ENCODE data around the gene NPLOC4.

The NPLOC4 gene

GRCh38 chr17:81528651-81529436 lies 108.1 kb downstream of the NPLOC4 start:
- H3K36me3 Mint-ChIP-seq (ENCODE audit: low read depth), result no peaks in the 10 kb centered on the region
- no peak for TF ChIP-seq CTCF (IDR thresholded peaks at IDR 0.05)
- peaks cover 19% of the 10 kb centered on the region for H3K4me1 Mint-ChIP-seq
- peaks cover 4% of the 10 kb centered on the region for H3K9me3 Mint-ChIP-seq
- no peak for DNase-seq
- no peaks in the 10 kb centered on the region for H3K27me3 Mint-ChIP-seq (ENCODE audit: low read depth, poor library complexity)
- no peak overlapping the region for H3K27ac Mint-ChIP-seq
- H3K4me3 Mint-ChIP-seq, result no peak overlapping the region

- Mint-ChIP-seq H3K4me1 (peaks cover 24% of the 10 kb centered on the region), H3K36me3 (ENCODE audit: low read depth) (no peaks in the 10 kb centered on the region), H3K27me3 (ENCODE audit: low read depth, poor library complexity) (no peaks in the 10 kb centered on the region), H3K27ac (no peak overlapping the region), H3K4me3 (no peak overlapping the region), H3K9me3 (peaks cover 3% of the 10 kb centered on the region)
- TF ChIP-seq CTCF (IDR thresholded peaks at IDR 0.05), result no peak
- DNase-seq, result no peak
These were observed 108.6 kb downstream of the NPLOC4 start for GRCh38 chr17:81528384-81528650.

- Mint-ChIP-seq H3K27ac (no peak within 1 kb of the TSS), H3K4me1 (peaks cover 30% of the 10 kb centered on the region), H3K4me3 (no peak within 1 kb of the TSS), H3K27me3 (ENCODE audit: low read depth, poor library complexity) (peaks cover 2% of the 10 kb centered on the region), H3K36me3 (ENCODE audit: low read depth) (no peaks in the 10 kb centered on the region), H3K9me3 (no peaks in the 10 kb centered on the region)
- TF ChIP-seq CTCF (IDR thresholded peaks at IDR 0.05), result no peak
- peak; percentile 58 for DNase-seq
These were observed 109.1 kb downstream of the NPLOC4 start, which contains the start of gene FSCN2 for GRCh38 chr17:81527591-81528383. FSCN2 (plus strand) TSS chr17:81528377; CDS start chr17:81528532, 155 bp downstream.

GRCh38 chr17:81526662-81527571 lies 110.0 kb downstream of the NPLOC4 start:
- DNase-seq, result no peak
- peaks cover 36% of the 10 kb centered on the region for H3K4me1 Mint-ChIP-seq
- H3K4me3 Mint-ChIP-seq, result no peak overlapping the region
- TF ChIP-seq CTCF (IDR thresholded peaks at IDR 0.05), result no peak
- no peaks in the 10 kb centered on the region for H3K9me3 Mint-ChIP-seq
- H3K27me3 Mint-ChIP-seq (ENCODE audit: low read depth, poor library complexity), result peaks cover 9% of the 10 kb centered on the region
- no peaks in the 10 kb centered on the region for H3K36me3 Mint-ChIP-seq (ENCODE audit: low read depth)
- no peak overlapping the region for H3K27ac Mint-ChIP-seq

GRCh38 chr17:81524865-81525159 lies 112.1 kb downstream of the NPLOC4 start:
- no peak overlapping the region for H3K27ac Mint-ChIP-seq
- no peak for TF ChIP-seq CTCF (IDR thresholded peaks at IDR 0.05)
- H3K4me1 Mint-ChIP-seq, result peaks cover 49% of the 10 kb centered on the region
- peaks cover 29% of the 10 kb centered on the region for H3K27me3 Mint-ChIP-seq (ENCODE audit: low read depth, poor library complexity)
- H3K9me3 Mint-ChIP-seq, result no peaks in the 10 kb centered on the region
- H3K4me3 Mint-ChIP-seq, result no peak overlapping the region
- DNase-seq, result no peak
- H3K36me3 Mint-ChIP-seq (ENCODE audit: low read depth), result no peaks in the 10 kb centered on the region

Measured in nephron progenitor cell (in vitro differentiated cells).